ENCODE measurements around the gene INAFM2.

The INAFM2 gene

GRCh38 chr15:40333922-40334492, 10.5 kb downstream of the INAFM2 start:
- no peak for ATAC-seq
- TF ChIP-seq ZFP30 (CRISPR knock-in tag; IDR thresholded peaks at IDR 0.05) (no peak), BACH2 (CRISPR knock-in tag; IDR thresholded peaks at IDR 0.05; ENCODE audit: borderline replicate concordance) (no peak), RARB (CRISPR knock-in tag; IDR thresholded peaks at IDR 0.05) (no peak), ZC3H10 (CRISPR knock-in tag; IDR thresholded peaks at IDR 0.05) (no peak), ZNF565 (CRISPR knock-in tag; conservative IDR thresholded peaks at IDR 0.05; ENCODE audit: low read depth) (no peak), ZFP3 (CRISPR knock-in tag; IDR thresholded peaks at IDR 0.05) (no peak), OSR1 (CRISPR knock-in tag; IDR thresholded peaks at IDR 0.05) (no peak), PPARA (CRISPR knock-in tag; IDR thresholded peaks at IDR 0.05; ENCODE audit: borderline replicate concordance) (no peak), ISL1 (CRISPR knock-in tag; IDR thresholded peaks at IDR 0.05) (no peak), ESRRG (CRISPR knock-in tag; IDR thresholded peaks at IDR 0.05) (no peak), ARNTL (CRISPR knock-in tag; IDR thresholded peaks at IDR 0.05; ENCODE audit: borderline replicate concordance, low read depth) (no peak), ZNF8 (CRISPR knock-in tag; IDR thresholded peaks at IDR 0.05) (no peak), TCF4 (CRISPR knock-in tag; IDR thresholded peaks at IDR 0.05; ENCODE audit: borderline replicate concordance) (no peak), ZNF70 (CRISPR knock-in tag; IDR thresholded peaks at IDR 0.05) (no peak), POU6F1 (CRISPR knock-in tag; IDR thresholded peaks at IDR 0.05; ENCODE audit: borderline replicate concordance, low read depth) (no peak), CREB5 (CRISPR knock-in tag; IDR thresholded peaks at IDR 0.05; ENCODE audit: low read depth) (no peak), TOX (CRISPR knock-in tag; IDR thresholded peaks at IDR 0.05; ENCODE audit: borderline replicate concordance) (no peak), CSDC2 (CRISPR knock-in tag; IDR thresholded peaks at IDR 0.05) (no peak), PATZ1 (CRISPR knock-in tag; IDR thresholded peaks at IDR 0.05; ENCODE audit: borderline replicate concordance) (no peak), CSRNP3 (CRISPR knock-in tag; IDR thresholded peaks at IDR 0.05) (no peak)

GRCh38 chr15:40334541-40334940, 11.0 kb downstream of the INAFM2 start:
- no peak for TF ChIP-seq OSR1 (CRISPR knock-in tag; IDR thresholded peaks at IDR 0.05)
- no peak for TF ChIP-seq BACH2 (CRISPR knock-in tag; IDR thresholded peaks at IDR 0.05; ENCODE audit: borderline replicate concordance)
- no peak for TF ChIP-seq ZFP30 (CRISPR knock-in tag; IDR thresholded peaks at IDR 0.05)
- no peak for TF ChIP-seq ZNF70 (CRISPR knock-in tag; IDR thresholded peaks at IDR 0.05)
- no peak for TF ChIP-seq ISL1 (CRISPR knock-in tag; IDR thresholded peaks at IDR 0.05)
- ATAC-seq = no peak

GRCh38 chr15:40334941-40335795, 11.7 kb downstream of the INAFM2 start:
- no peak for ATAC-seq
- TF ChIP-seq ZNF70 (CRISPR knock-in tag; IDR thresholded peaks at IDR 0.05) (no peak), CREB5 (CRISPR knock-in tag; IDR thresholded peaks at IDR 0.05; ENCODE audit: low read depth) (no peak), BACH2 (CRISPR knock-in tag; IDR thresholded peaks at IDR 0.05; ENCODE audit: borderline replicate concordance) (no peak), ZNF565 (CRISPR knock-in tag; conservative IDR thresholded peaks at IDR 0.05; ENCODE audit: low read depth) (no peak), TOX (CRISPR knock-in tag; IDR thresholded peaks at IDR 0.05; ENCODE audit: borderline replicate concordance) (no peak), ZC3H10 (CRISPR knock-in tag; IDR thresholded peaks at IDR 0.05) (no peak), ISL1 (CRISPR knock-in tag; IDR thresholded peaks at IDR 0.05) (no peak), CSDC2 (CRISPR knock-in tag; IDR thresholded peaks at IDR 0.05) (no peak), ZNF8 (CRISPR knock-in tag; IDR thresholded peaks at IDR 0.05) (no peak), PPARA (CRISPR knock-in tag; IDR thresholded peaks at IDR 0.05; ENCODE audit: borderline replicate concordance) (no peak), ESRRG (CRISPR knock-in tag; IDR thresholded peaks at IDR 0.05) (no peak), ARNTL (CRISPR knock-in tag; IDR thresholded peaks at IDR 0.05; ENCODE audit: borderline replicate concordance, low read depth) (no peak), ZFP3 (CRISPR knock-in tag; IDR thresholded peaks at IDR 0.05) (no peak), TSHZ2 (CRISPR knock-in tag; IDR thresholded peaks at IDR 0.05) (no peak), TCF4 (CRISPR knock-in tag; IDR thresholded peaks at IDR 0.05; ENCODE audit: borderline replicate concordance) (no peak), CSRNP3 (CRISPR knock-in tag; IDR thresholded peaks at IDR 0.05) (no peak)
